IMR-90 (cell line): ENCODE results near the gene LIN52. TPM values are rescaled to one million over a fixed set of nuclear protein-coding genes. Genes with fewer than 3 reads are reported as not detected.

Source experiments
- ATAC-seq: fragments of 200-7000 bp; cut with Tn5 transposase; 2 replicates; pipeline ENCODE4 v1.9.1; 2020; ENCODE audit warnings: low read depth, mild to moderate bottlenecking, moderate library complexity
- BruUV-seq: library from RNA; stranded (reverse); fragments of 400-500 nt; replicated peaks from 2 replicates; lab custom pipeline; 2021; lab: Mats Ljungman, UMichigan
- CTCF ChIA-PET: fragments of 300-600 bp; formaldehyde crosslinking; extraction: SDS; loops from one replicate; lab custom pipeline; 2021; ENCODE audit warnings: antibody characterized with exemption; lab: Yijun Ruan, JAX
- POLR2A ChIA-PET: fragments of 300-600 bp; sonication (Branson Sonifier 250); formaldehyde crosslinking; loops from one replicate; lab custom pipeline; 2022; ENCODE audit warnings: antibody characterized with exemption; ENCODE audit not compliant: unreplicated experiment; lab: Charles Lee
- DNase-seq: peaks from one replicate; pipeline ENCODE4 v3.0.0; 2013
- H2AFZ ChIP-seq: replicated peaks from 2 replicates; pipeline ENCODE3; 2013; ENCODE audit warnings: low read length, mild to moderate bottlenecking; ENCODE audit not compliant: poor library complexity
- H2AK5ac ChIP-seq: 2 replicates; pipeline ENCODE4 v1.6.1; 2013; ENCODE audit warnings: low read depth, low read length, inconsistent platforms
- H2AK9ac ChIP-seq: replicated peaks from 2 replicates; pipeline ENCODE3; 2013; ENCODE audit warnings: mild to moderate bottlenecking, low read depth, low read length, moderate library complexity; ENCODE audit not compliant: poor library complexity
- H2BK120ac ChIP-seq: 2 replicates; pipeline ENCODE4 v1.6.1; 2013; ENCODE audit warnings: low read depth, low read length, inconsistent platforms
- H2BK15ac ChIP-seq: 3 replicates; pipeline ENCODE4 v1.6.1; 2013; ENCODE audit warnings: low read depth, low read length, inconsistent platforms
- H2BK20ac ChIP-seq: 2 replicates; pipeline ENCODE4 v1.6.1; 2013; ENCODE audit warnings: low read depth, mild to moderate bottlenecking, inconsistent platforms, low read length, moderate library complexity
- H2BK5ac ChIP-seq: 2 replicates; pipeline ENCODE4 v1.6.1; 2013; ENCODE audit warnings: mild to moderate bottlenecking, low read depth, low read length, inconsistent platforms; ENCODE audit not compliant: poor library complexity, severe bottlenecking
- H3K14ac ChIP-seq: replicated peaks from 2 replicates; pipeline ENCODE4 v1.6.1; 2013; ENCODE audit warnings: low read depth, low read length, inconsistent platforms
- H3K18ac ChIP-seq: 2 replicates; pipeline ENCODE4 v1.6.1; 2013; ENCODE audit warnings: low read depth, low read length, control low read depth
- H3K23ac ChIP-seq: 2 replicates; pipeline ENCODE4 v1.6.1; 2013; ENCODE audit warnings: low read depth, low read length, inconsistent platforms
- H3K27ac ChIP-seq: 2 replicates; pipeline ENCODE4 v1.5.1; 2013; ENCODE audit warnings: mild to moderate bottlenecking, control low read depth, low read length; ENCODE audit not compliant: insufficient read depth
- H3K27me3 ChIP-seq: 2 replicates; pipeline ENCODE4 v1.6.1; 2013; ENCODE audit warnings: low read length; ENCODE audit not compliant: control insufficient read depth, insufficient read depth
- H3K36me3 ChIP-seq: 2 replicates; pipeline ENCODE4 v1.6.1; 2013; ENCODE audit warnings: low read length, mixed read lengths; ENCODE audit not compliant: control insufficient read depth, insufficient read depth
- H3K4ac ChIP-seq: 2 replicates; pipeline ENCODE4 v1.6.1; 2013; ENCODE audit warnings: low read depth, low read length, inconsistent platforms
- H3K4me1 ChIP-seq: 2 replicates; pipeline ENCODE4 v1.6.1; 2013; ENCODE audit warnings: low read length, mixed read lengths; ENCODE audit not compliant: control insufficient read depth, insufficient read depth
- H3K4me2 ChIP-seq: 2 replicates; pipeline ENCODE4 v1.6.1; 2013; ENCODE audit warnings: low read depth, mild to moderate bottlenecking, control low read depth, low read length, moderate library complexity
- H3K4me3 ChIP-seq: 2 replicates; pipeline ENCODE4 v1.5.1; 2013; ENCODE audit warnings: low read depth, mild to moderate bottlenecking, control low read depth, low read length, moderate library complexity; ENCODE audit not compliant: insufficient read depth
- H3K56ac ChIP-seq: 2 replicates; pipeline ENCODE4 v1.6.1; 2013; ENCODE audit warnings: low read length, inconsistent platforms; ENCODE audit not compliant: insufficient read depth; ENCODE audit errors: extremely low read depth
- H3K79me1 ChIP-seq, 2 experiments: 2 replicates each; pipeline ENCODE4 v1.6.1; 2013; ENCODE audit warnings: low read length in 2 of 2, inconsistent platforms in 1 of 2, low read depth in 1 of 2
- H3K9ac ChIP-seq: 2 replicates; pipeline ENCODE4 v1.6.1; 2013; ENCODE audit warnings: low read depth, low read length, control low read depth
- H3K9me1 ChIP-seq: 2 replicates; pipeline ENCODE4 v1.6.1; 2013; ENCODE audit warnings: low read length, inconsistent platforms; ENCODE audit not compliant: insufficient read depth
- H3K9me3 ChIP-seq: 2 replicates; pipeline ENCODE4 v1.6.1; 2013; ENCODE audit warnings: low read length; ENCODE audit not compliant: control insufficient read depth, insufficient read depth
- H4K20me1 ChIP-seq: 2 replicates; pipeline ENCODE4 v1.6.1; 2013; ENCODE audit warnings: low read length, inconsistent platforms; ENCODE audit not compliant: insufficient read depth
- H4K5ac ChIP-seq: 2 replicates; pipeline ENCODE4 v1.6.1; 2013; ENCODE audit warnings: mild to moderate bottlenecking, low read depth, low read length, control low read depth
- H4K8ac ChIP-seq, 2 experiments: 2 replicates each; pipeline ENCODE4 v1.6.1; 2013; ENCODE audit warnings: low read depth in 2 of 2, low read length in 2 of 2, control low read depth in 1 of 2, inconsistent platforms in 1 of 2
- H4K91ac ChIP-seq: 2 replicates; pipeline ENCODE4 v1.6.1; 2013; ENCODE audit warnings: low read depth, low read length, inconsistent platforms; ENCODE audit not compliant: insufficient read depth
- CEBPB ChIP-seq: IDR thresholded peaks from 2 replicates; pipeline ENCODE4 v1.6.1; 2012; ENCODE audit warnings: low read depth, low read length, improper control_type of control experiment
- RAD21 ChIP-seq: IDR thresholded peaks from 2 replicates; pipeline ENCODE4 v1.6.1; 2012; ENCODE audit warnings: low read length, improper control_type of control experiment
- RCOR1 ChIP-seq: IDR thresholded peaks from 2 replicates; pipeline ENCODE4 v1.6.1; 2012; ENCODE audit warnings: mild to moderate bottlenecking, low read length, improper control_type of control experiment; ENCODE audit not compliant: insufficient replicate concordance
- RFX5 ChIP-seq: IDR thresholded peaks from 2 replicates; pipeline ENCODE4 v1.8.0; 2012; ENCODE audit warnings: low read depth, mild to moderate bottlenecking, low read length, moderate library complexity
- USF2 ChIP-seq: fragments of 150-350 bp; IDR thresholded peaks from 2 replicates; pipeline ENCODE4 v1.6.1; 2017; ENCODE audit warnings: mild to moderate bottlenecking, antibody characterized with exemption, low read length, low read depth
- WGBS, 2 experiments: methylation state at CpG; one replicate each; pipeline versions ENCODE4 v1.1.5 to v1.1.7; 2013; ENCODE audit warnings: missing lambda C conversion rate in 2 of 2; ENCODE audit not compliant: insufficient read length in 1 of 2; ENCODE audit errors: extremely low coverage in 2 of 2; 5-methylcytosine and 5-hydroxymethylcytosine counted together
- dilution Hi-C: fragments of 300-500 bp; cut with HindIII; formaldehyde crosslinking; loops from one replicate; pipeline ENCODE4 v1.14.3; 2018; ENCODE audit warnings: low sequenced_read_pairs; ENCODE audit not compliant: unreplicated experiment
- in situ Hi-C: fragments of 300-500 bp; cut with MboI; formaldehyde crosslinking; loops from 3 replicates; pipeline ENCODE4 v1.14.3; 2019; ENCODE audit warnings: low sequenced_read_pairs, inconsistent platforms, mixed read lengths
- intact Hi-C: fragments of 100-400 bp; cut with micrococcal nuclease; formaldehyde crosslinking; loops from 2 replicates; pipeline ENCODE4 v1.10.0; 2022
- polyA plus RNA-seq, 3 experiments: library from polyadenylated mRNA; depleted of rRNA; stranded (reverse); fragments of >200 nt; gene quantifications; 2 replicates each; pipeline ENCODE4 v1.2.3, GENCODE V29; 2012; ENCODE audit warnings: low replicate concordance in 1 of 3
- total RNA-seq: library from RNA; depleted of rRNA; stranded (reverse); fragments of >200 nt; gene quantifications from 2 replicates; pipeline ENCODE4 v1.2.3, GENCODE V29; 2012

LIN52 gene
- total and polyA plus RNA-seq, 2 of the 4 experiments (the other 2 are of a cell fraction), result 6.1 to 11.5 TPM

GRCh38 chr14:74231784-74232183 is 147.0 kb downstream of the LIN52 start:
- H2BK5ac ChIP-seq, result no peak overlapping the region
- H2BK15ac ChIP-seq, result no peak overlapping the region
- DNase-seq (no peak), ATAC-seq (no peak)
- dilution Hi-C loops, result no loop called here
- H3K9me1 ChIP-seq, result no peaks in the 10 kb centered on the region
- no peak overlapping the region for H2BK120ac ChIP-seq
- H3K14ac ChIP-seq, result no peak overlapping the region
- peak; percentile 46; the same call in 1 of the 2 replicates for TF ChIP-seq USF2
- no peak for TF ChIP-seq RAD21
- no peak for TF ChIP-seq RFX5
- no peak for TF ChIP-seq CEBPB
- no peak for TF ChIP-seq RCOR1
- no peak overlapping the region for H4K8ac ChIP-seq
- no peak overlapping the region for H3K23ac ChIP-seq
- WGBS, 2 experiments, result 78% methylated on average over 3 of the region's 8 CpGs; no CpG with 5 or more reads in 1 of the 2 experiments
- no peak overlapping the region for H3K27ac ChIP-seq
- no peak overlapping the region for H3K4ac ChIP-seq
- POLR2A ChIA-PET, result no interaction called here
- H3K4me2 ChIP-seq, result no peak overlapping the region
- no peak overlapping the region for H4K5ac ChIP-seq
- no peaks in the 10 kb centered on the region for H4K20me1 ChIP-seq
- CTCF ChIA-PET, result interaction anchor here (0.6 kb wide), 1 partner anchor 53 kb away, joined by 4 read pairs; no protein-coding TSS in a partner anchor
- no peaks in the 10 kb centered on the region for H3K36me3 ChIP-seq
- H2AK9ac ChIP-seq, result no peak overlapping the region
- H2AFZ ChIP-seq, result no peak overlapping the region
- H3K56ac ChIP-seq, result no peak overlapping the region
- H2AK5ac ChIP-seq, result no peak overlapping the region
- H3K9ac ChIP-seq, result no peak overlapping the region
- H3K4me3 ChIP-seq, result no peak overlapping the region
- peaks cover 55% of the 10 kb centered on the region for H3K27me3 ChIP-seq
- in situ Hi-C loops, result no loop called here
- H4K91ac ChIP-seq, result no peak overlapping the region
- no peak overlapping the region for H2BK20ac ChIP-seq
- H3K79me1 ChIP-seq, result no peaks in the 10 kb centered on the region
- H3K9me3 ChIP-seq, result peaks cover 4% of the 10 kb centered on the region
- H3K4me1 ChIP-seq, result no peaks in the 10 kb centered on the region
- H3K18ac ChIP-seq, result no peak overlapping the region
- intact Hi-C loops, result no loop called here
- no TSS peak for BruUV-seq
